ENCODE results near the gene PEAR1. TPM values are rescaled to one million over a fixed set of nuclear protein-coding genes. Genes with fewer than 3 reads are reported as not detected.

The PEAR1 gene
- total RNA-seq, 1 experiment from 2014 or later, result 0.39 TPM

DNA sequence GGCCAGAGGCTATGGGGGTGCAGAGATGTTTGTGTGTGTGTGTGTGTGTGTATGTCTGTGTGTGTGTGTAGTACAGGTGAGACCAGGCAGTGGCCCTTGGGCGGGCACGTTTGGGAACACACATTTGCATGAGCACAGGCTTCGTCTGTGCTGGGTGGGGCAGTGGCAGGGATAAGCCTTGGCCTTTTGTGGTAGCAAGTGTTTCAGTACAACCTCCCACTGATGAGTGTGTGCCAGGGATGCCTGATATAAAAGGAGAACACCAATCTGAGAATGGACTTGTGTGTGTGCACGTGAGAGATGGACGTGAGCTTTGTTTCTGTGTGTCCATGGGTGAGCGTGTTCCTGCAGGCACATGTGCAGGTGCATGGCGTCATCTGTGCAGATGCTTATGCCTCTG is 29.9 kb upstream of the PEAR1 start:
- no peak for TF ChIP-seq CTCF (conservative IDR thresholded peaks at IDR 0.05)
- Histone ChIP-seq H2AFZ (ENCODE audit: low read length) (no peak overlapping the region), H3K4ac (ENCODE audit: low read depth, low read length) (no peak overlapping the region), H4K20me1 (ENCODE audit: control insufficient read depth, insufficient read depth, insufficient read length) (no peaks in the 10 kb centered on the region), H2BK5ac (ENCODE audit: insufficient read length, low read length) (no peak overlapping the region), H3K23me2 (ENCODE audit: insufficient read length, low read depth, low read length, poor library complexity, severe bottlenecking) (peaks cover 13% of the 10 kb centered on the region), H4K91ac (ENCODE audit: insufficient read length, low read depth, low read length) (no peak overlapping the region), H3K9ac (ENCODE audit: extremely low read depth, insufficient read length, low read length) (no peak overlapping the region), H2BK15ac (ENCODE audit: low read depth, low read length) (no peak overlapping the region), H3K9me3 (ENCODE audit: control insufficient read depth, low read depth, low read length) (no peaks in the 10 kb centered on the region), H2BK120ac (ENCODE audit: low read depth, low read length, poor library complexity, severe bottlenecking) (no peak overlapping the region), H3K79me1 (ENCODE audit: insufficient read depth, low read depth, low read length, poor library complexity, severe bottlenecking) (no peaks in the 10 kb centered on the region), H3T11ph (ENCODE audit: low read length) (no peak overlapping the region), H3K27ac (ENCODE audit: insufficient read length, low read depth, low read length) (no peak overlapping the region), H2AK5ac (ENCODE audit: insufficient read length, low read length) (no peak overlapping the region), H3K56ac (ENCODE audit: insufficient read length, low read depth, low read length) (no peak overlapping the region), H3K27me3 (ENCODE audit: insufficient read depth, low read length) (peaks cover 52% of the 10 kb centered on the region), H2BK12ac (ENCODE audit: insufficient read length, low read depth, low read length) (no peak overlapping the region), H3K23ac (ENCODE audit: insufficient read length, low read depth, low read length) (no peak overlapping the region), H3K79me2 (ENCODE audit: insufficient read depth, low read length) (no peaks in the 10 kb centered on the region), H4K5ac (ENCODE audit: insufficient read length, low read depth, low read length) (no peak overlapping the region), H3K18ac (ENCODE audit: insufficient read length, low read depth, low read length) (no peak overlapping the region), H3K4me1 (ENCODE audit: insufficient read depth, low read length) (no peaks in the 10 kb centered on the region; the same call in 1 of the 2 replicates), H3K14ac (ENCODE audit: insufficient read depth, low read length) (no peak overlapping the region), H4K8ac (replicated peaks; ENCODE audit: insufficient read length, low read depth, low read length) (no peak overlapping the region), H2BK20ac (ENCODE audit: low read depth, low read length, poor library complexity, severe bottlenecking) (no peak overlapping the region), H3K4me2 (ENCODE audit: insufficient read depth, insufficient read length, low read length) (no peak overlapping the region)
- Mint-ChIP-seq H3K27ac (no peak overlapping the region), H3K4me3 (no peak overlapping the region), H3K36me3 (ENCODE audit: insufficient read depth in 1 of 3, low read depth in 3 of 3) (no peaks in the 10 kb centered on the region), H3K4me1 (peaks cover 6 to 33% of the 10 kb centered on the region in 2 experiments), H3K27me3 (ENCODE audit: low read depth) (peaks cover 79% of the 10 kb centered on the region), H3K9me3 (no peaks in the 10 kb centered on the region; a peak in 2 of 5 replicates)
- no peak for DNase-seq
- WGBS (ENCODE audit: extremely low coverage, insufficient read length, low lambda C conversion rate), result no CpG with 5 or more reads among the region's 7 CpGs
